Stomach (tissue), 9 donors: Measurements from ENCODE around the gene PTPN22. TPM values are rescaled to one million over a fixed set of nuclear protein-coding genes. Genes with fewer than 3 reads are reported as not detected.

Source experiments
- DNase-seq, 2 donors: peaks; one replicate each; pipeline versions ENCODE4 v3.0.0 to v3.0.0-alpha.2; 2013 to 2019
- H3K27ac ChIP-seq, 5 donors: fragments of 200-600 bp in 4 of 5; sonication (generic) in 4 of 5; one replicate each; pipeline ENCODE4 v1.5.1; 2013 to 2019; ENCODE audit warnings: mild to moderate bottlenecking in 1 of 5, moderate library complexity in 1 of 5
- H3K27me3 ChIP-seq, 3 donors: fragments of 200-600 bp; sonication (generic); one replicate each; pipeline ENCODE4 v1.5.1; 2017 to 2019; ENCODE audit warnings: mixed run types in 1 of 3
- H3K36me3 ChIP-seq, 4 donors: fragments of 200-600 bp; sonication (generic); 1 replicate in 3 of 4; 2 replicates in 1 of 4; pipeline ENCODE4 v1.5.1; 2016 to 2019
- H3K4me1 ChIP-seq, 4 donors: fragments of 200-600 bp; sonication (generic); one replicate each; pipeline ENCODE4 v1.5.1; 2016 to 2019
- H3K4me3 ChIP-seq, 4 donors: fragments of 200-600 bp; sonication (generic) in 3 of 4; one replicate each; pipeline ENCODE4 v1.5.1; 2016 to 2019; ENCODE audit warnings: mild to moderate bottlenecking in 1 of 4
- H3K9me3 ChIP-seq, 4 donors: fragments of 200-600 bp; sonication (generic); one replicate each; pipeline ENCODE4 v1.5.1; 2016 to 2019
- CTCF ChIP-seq, 7 experiments: fragments of 450-650 bp in 4 of 7; fragments of 200-600 bp in 3 of 7; sonication (generic) in 3 of 7; IDR thresholded peaks; one replicate each; pipeline ENCODE4 v1.5.1; 2016 to 2019; ENCODE audit warnings: antibody characterized with exemption in 7 of 7, control low read depth in 2 of 7, mild to moderate bottlenecking in 1 of 7
- EP300 ChIP-seq: sonication (generic); formaldehyde crosslinking; IDR thresholded peaks from one replicate; pipeline ENCODE4 v1.6.1; 2017; ENCODE audit warnings: antibody characterized with exemption
- POLR2A ChIP-seq, 4 donors: fragments of 450-650 bp; IDR thresholded peaks; one replicate each; pipeline ENCODE4 v1.6.1; 2016; ENCODE audit warnings: antibody characterized with exemption in 4 of 4, control low read depth in 2 of 4, mild to moderate bottlenecking in 1 of 4, moderate library complexity in 1 of 4
- POLR2AphosphoS5 ChIP-seq, 3 donors: sonication (generic); formaldehyde crosslinking; IDR thresholded peaks; one replicate each; pipeline ENCODE4 v1.6.1; 2016; ENCODE audit warnings: antibody characterized with exemption in 3 of 3
- WGBS, 5 donors: extraction: QIAGEN DNeasy Blood & Tissue Kit in 3 of 5; methylation state at CpG; one replicate each; pipeline versions ENCODE4 v1.1.5 to v1.1.7; 2013 to 2018; 5-methylcytosine and 5-hydroxymethylcytosine counted together
- intact Hi-C: fragments of 100-400 bp; cut with DNase I; formaldehyde crosslinking; loops from one replicate; pipeline ENCODE4 v1.15.1; 2023; ENCODE audit warnings: low total_unique reads
- polyA plus RNA-seq, 3 donors: library from polyadenylated mRNA; stranded (reverse); fragments of 200-250 nt; gene quantifications; one replicate each; pipeline ENCODE4 v1.2.3, GENCODE V29; 2013
- total RNA-seq, 5 donors: library from RNA; depleted of rRNA; stranded (reverse); fragments of >200 nt; gene quantifications; one replicate each; pipeline versions ENCODE4 v1.1.0 to v1.2.3, GENCODE V29; 2014 to 2016
- donor health status: healthy with polysubstance abuse.
- donor health status: Bipolar disorder and iron deficiency.
- donor health status: healthy.

PTPN22 gene
- total and polyA plus RNA-seq, 8 donors = 0.93 to 8.5 (median 2.1) TPM; not detected in 1

GRCh38 chr1:113858418-113858817 is 13.1 kb downstream of the PTPN22 start:
- no peak for DNase-seq
- Histone ChIP-seq H3K4me1 (peaks cover 0 to 28% (median 0%) of the 10 kb centered on the region in 4 donors), H3K9me3 (no peaks in the 10 kb centered on the region), H3K27ac (no peak overlapping the region), H3K27me3 (no peaks in the 10 kb centered on the region), H3K4me3 (no peak overlapping the region), H3K36me3 (peaks cover 0 to 5% (median 0%) of the 10 kb centered on the region in 4 donors)
- TF ChIP-seq POLR2A (IDR thresholded peaks at IDR 0.05) (no peak), CTCF (IDR thresholded peaks at IDR 0.05) (no peak), POLR2AphosphoS5 (IDR thresholded peaks at IDR 0.05) (no peak), EP300 (no peak)
- 82 to 93% (median 85%) methylated on average over 3 of the region's 3 CpGs for WGBS, 5 donors
- intact Hi-C loops = no loop called here

GRCh38 chr1:113857776-113858175 is 13.7 kb downstream of the PTPN22 start:
- no peak overlapping the region for H3K27ac ChIP-seq
- DNase-seq = no peak
- H3K36me3 ChIP-seq = peaks cover 0 to 5% (median 0%) of the 10 kb centered on the region in 4 donors
- TF ChIP-seq POLR2A (IDR thresholded peaks at IDR 0.05) (no peak), EP300 (no peak), CTCF (IDR thresholded peaks at IDR 0.05) (no peak), POLR2AphosphoS5 (IDR thresholded peaks at IDR 0.05) (no peak)
- H3K4me1 ChIP-seq = peaks cover 0 to 28% (median 0%) of the 10 kb centered on the region in 4 donors
- no peak overlapping the region for H3K4me3 ChIP-seq
- intact Hi-C loops = no loop called here
- no peaks in the 10 kb centered on the region for H3K9me3 ChIP-seq
- no peaks in the 10 kb centered on the region for H3K27me3 ChIP-seq
- 75 to 87% (median 81%) methylated on average over 3 of the region's 3 CpGs for WGBS, 5 donors

- H3K27me3 ChIP-seq = no peaks in the 10 kb centered on the region
- intact Hi-C loops = no loop called here
- WGBS, 5 donors = 94 to 98% (median 97%) methylated on average over 2 of the region's 2 CpGs
Observed at GRCh38 chr1:113856401-113856790, 15.1 kb downstream of the PTPN22 start.

GRCh38 chr1:113855630-113856400 is 15.7 kb downstream of the PTPN22 start:
- peaks cover 0 to 8% (median 0%) of the 10 kb centered on the region in 4 donors for H3K36me3 ChIP-seq
- H3K9me3 ChIP-seq = no peaks in the 10 kb centered on the region
- H3K4me1 ChIP-seq = peaks cover 0 to 20% (median 0%) of the 10 kb centered on the region in 4 donors
- TF ChIP-seq POLR2AphosphoS5 (IDR thresholded peaks at IDR 0.05) (no peak), EP300 (no peak), CTCF (IDR thresholded peaks at IDR 0.05) (no peak), POLR2A (IDR thresholded peaks at IDR 0.05) (no peak)
- WGBS, 5 donors = 84 to 94% (median 85%) methylated on average over 4 of the region's 4 CpGs
- no peak overlapping the region for H3K4me3 ChIP-seq
- H3K27ac ChIP-seq = no peak overlapping the region
- intact Hi-C loops = no loop called here
- no peaks in the 10 kb centered on the region for H3K27me3 ChIP-seq
- no peak for DNase-seq

More at GRCh38 chr1:113856401-113856790, 15.1 kb downstream of the PTPN22 start:
- H3K4me3 ChIP-seq = no peak overlapping the region
- no peak overlapping the region for H3K27ac ChIP-seq
- no peaks in the 10 kb centered on the region for H3K9me3 ChIP-seq
- no peak for TF ChIP-seq EP300
- TF ChIP-seq CTCF (IDR thresholded peaks at IDR 0.05) = no peak
- TF ChIP-seq POLR2AphosphoS5 (IDR thresholded peaks at IDR 0.05) = no peak
- no peak for TF ChIP-seq POLR2A (IDR thresholded peaks at IDR 0.05)
- peaks cover 0 to 8% (median 0%) of the 10 kb centered on the region in 4 donors for H3K36me3 ChIP-seq
- DNase-seq = no peak
- H3K4me1 ChIP-seq = peaks cover 0 to 26% (median 0%) of the 10 kb centered on the region in 4 donors
